Endothelial cell of umbilical vein (primary cell): Measurements from ENCODE around the gene DENND4A.

Experiments used
- CTCF ChIP-seq, 2 donors: IDR thresholded peaks; 1 replicate in 1 of 2; 2 replicates in 1 of 2; pipeline ENCODE4 v1.5.1; 2011; ENCODE audit warnings: low read length in 2 of 2, mild to moderate bottlenecking in 2 of 2, moderate library complexity in 2 of 2, control low read depth in 1 of 2, inconsistent platforms in 1 of 2, low read depth in 1 of 2; ENCODE audit not compliant: insufficient read depth in 1 of 2; ENCODE audit errors: extremely low read depth in 1 of 2
- EZH2 ChIP-seq: IDR thresholded peaks from 2 replicates; pipeline ENCODE4 v1.6.1; 2012; ENCODE audit warnings: borderline replicate concordance, low read depth, mild to moderate bottlenecking, moderate library complexity, low read length, inconsistent platforms; ENCODE audit not compliant: severe bottlenecking
- GATA2 ChIP-seq: IDR thresholded peaks from 2 replicates; pipeline ENCODE4 v1.7.0; 2011; ENCODE audit warnings: low read depth, mild to moderate bottlenecking, moderate library complexity, mixed read lengths, low read length; ENCODE audit not compliant: insufficient read length, insufficient read depth

DNA sequence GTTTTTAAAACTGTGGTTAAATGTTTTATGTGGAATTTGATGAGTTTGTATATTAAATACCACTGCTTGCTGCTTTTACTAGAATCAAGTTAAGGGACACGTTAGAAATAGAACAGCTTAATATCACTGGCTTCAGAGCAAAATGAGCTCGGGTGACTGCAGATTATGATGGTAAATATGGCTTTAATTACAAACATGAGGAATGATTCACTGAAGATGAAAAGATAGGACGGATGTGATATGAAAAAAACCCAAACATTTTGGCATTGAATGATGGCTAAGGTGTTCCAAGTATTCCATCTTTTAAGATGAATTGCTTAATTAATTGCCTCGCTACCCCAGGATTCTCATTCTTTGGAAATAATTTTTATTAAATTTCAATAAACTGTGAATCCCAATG is 136.6 kb downstream of the DENND4A start:
- TF ChIP-seq EZH2 (no peak), CTCF (IDR thresholded peaks at IDR 0.05; ENCODE audit: extremely low read depth in 1 of 2, insufficient read depth in 1 of 2, low read depth in 1 of 2, low read length in 2 of 2) (no peak), GATA2 (no peak)
